GM12801 (cell line): ENCODE measurements around the gene PPP1R3C.

ENCODE experiments used
- TF ChIP-seq, protein P1 (sequence below): IDR thresholded peaks from one replicate; pipeline ENCODE4 v1.5.1; 2011; ENCODE audit warnings: control low read depth; ENCODE audit not compliant: insufficient read length; ENCODE audit errors: extremely low read depth

PPP1R3C gene

GRCh38 chr10:91614225-91614624 is 18.6 kb downstream of the PPP1R3C start:
- TF ChIP-seq, protein P1, sequence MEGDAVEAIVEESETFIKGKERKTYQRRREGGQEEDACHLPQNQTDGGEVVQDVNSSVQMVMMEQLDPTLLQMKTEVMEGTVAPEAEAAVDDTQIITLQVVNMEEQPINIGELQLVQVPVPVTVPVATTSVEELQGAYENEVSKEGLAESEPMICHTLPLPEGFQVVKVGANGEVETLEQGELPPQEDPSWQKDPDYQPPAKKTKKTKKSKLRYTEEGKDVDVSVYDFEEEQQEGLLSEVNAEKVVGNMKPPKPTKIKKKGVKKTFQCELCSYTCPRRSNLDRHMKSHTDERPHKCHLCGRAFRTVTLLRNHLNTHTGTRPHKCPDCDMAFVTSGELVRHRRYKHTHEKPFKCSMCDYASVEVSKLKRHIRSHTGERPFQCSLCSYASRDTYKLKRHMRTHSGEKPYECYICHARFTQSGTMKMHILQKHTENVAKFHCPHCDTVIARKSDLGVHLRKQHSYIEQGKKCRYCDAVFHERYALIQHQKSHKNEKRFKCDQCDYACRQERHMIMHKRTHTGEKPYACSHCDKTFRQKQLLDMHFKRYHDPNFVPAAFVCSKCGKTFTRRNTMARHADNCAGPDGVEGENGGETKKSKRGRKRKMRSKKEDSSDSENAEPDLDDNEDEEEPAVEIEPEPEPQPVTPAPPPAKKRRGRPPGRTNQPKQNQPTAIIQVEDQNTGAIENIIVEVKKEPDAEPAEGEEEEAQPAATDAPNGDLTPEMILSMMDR: no peak

GRCh38 chr10:91613411-91614187 is 19.3 kb downstream of the PPP1R3C start:
- TF ChIP-seq, protein P1: no peak

DNA sequence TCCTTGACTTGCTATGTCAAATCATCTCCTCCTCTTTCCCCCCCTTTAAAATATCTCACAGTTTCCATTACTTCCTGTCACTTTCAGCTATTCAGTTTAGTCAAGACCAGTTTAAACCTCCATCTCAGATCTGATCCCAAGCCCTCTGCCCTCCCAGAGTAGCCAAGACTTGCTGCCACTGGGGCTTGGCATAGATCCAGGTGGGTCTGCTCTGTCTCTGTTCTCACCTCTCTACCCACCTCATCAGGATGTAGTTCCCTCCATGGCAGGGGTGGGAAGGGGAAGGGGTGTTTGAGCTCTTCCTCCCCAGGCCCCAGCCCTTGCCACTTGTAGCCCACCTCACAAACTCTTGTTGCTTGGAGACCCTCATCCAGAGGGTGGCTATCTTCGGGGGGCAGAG is 22.0 kb downstream of the PPP1R3C start:
- TF ChIP-seq, protein P1: no peak

DNA sequence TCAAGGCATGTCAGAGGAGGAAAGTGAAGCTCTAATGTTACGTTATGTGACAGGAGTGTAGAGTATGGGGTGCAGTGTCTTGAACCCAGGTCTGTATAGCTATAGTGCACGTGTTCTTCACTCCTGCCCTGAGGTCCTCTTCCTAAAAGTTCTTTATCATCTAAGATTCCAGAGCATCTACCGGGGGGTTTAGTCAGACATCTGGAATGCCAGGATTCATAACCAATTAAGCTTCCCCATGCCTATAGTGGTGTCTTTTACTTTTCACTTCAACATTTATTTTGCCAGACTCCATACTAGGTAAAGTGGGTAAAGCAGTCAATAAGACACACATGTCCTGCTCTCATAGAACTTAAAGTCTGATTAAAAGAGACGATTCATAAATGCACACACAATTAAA is 22.4 kb downstream of the PPP1R3C start:
- TF ChIP-seq, protein P1: no peak

GRCh38 chr10:91607646-91608403 is 25.0 kb downstream of the PPP1R3C start:
- TF ChIP-seq, protein P1: no peak

DNA sequence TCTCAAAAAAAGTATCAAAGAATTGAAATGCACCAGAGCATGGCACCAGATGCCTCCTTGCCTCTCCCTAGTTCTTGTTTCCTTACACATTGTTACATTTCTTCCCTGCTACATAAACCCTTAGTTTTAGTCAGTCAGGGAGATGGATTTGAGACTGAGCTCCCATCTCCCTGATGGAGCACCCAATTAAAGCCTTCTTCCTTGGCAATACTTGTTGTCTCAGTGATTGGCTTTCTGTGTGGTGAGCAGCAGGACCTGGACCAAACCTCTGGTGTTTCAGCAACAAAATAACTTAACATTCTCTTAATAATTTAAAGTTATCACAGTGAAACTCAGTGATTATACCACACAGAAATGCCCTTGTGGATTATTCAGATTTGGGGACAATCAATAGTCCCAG is 26.9 kb downstream of the PPP1R3C start:
- TF ChIP-seq, protein P1: no peak
